Stimulated activated CD4-positive, alpha-beta T cell treated with anti-CD3 and anti-CD28 coated beads, TNF-alpha, amount 100 ng/mL, for 24 hours (primary cell): ENCODE measurements around the gene FGF21.
"Not testable (repeated sequence)": the region's sequence is repeated elsewhere in the genome, so short reads cannot be mapped to it uniquely, and the experiment has no call there.

Source experiments
- DNase-seq, 3 experiments: peaks; one replicate each; pipeline ENCODE4 v3.0.0-alpha.2; 2020; ENCODE audit warnings: low read depth in 3 of 3

Gene FGF21

GRCh38 chr19:48751845-48752495 is 3.4 kb upstream of the FGF21 start:
- no peak for DNase-seq

- peak in 1 of 3 experiments; percentile 22 for DNase-seq
These were observed 2.6 kb upstream of the FGF21 start, which contains the start of gene FUT1 for GRCh38 chr19:48752496-48753365. Gene FUT1, minus strand, starts transcription at chr19:48752641. Its CDS starts 1,360 bp downstream, at chr19:48751281.

GRCh38 chr19:48755787-48756186 is 463 bp downstream of the FGF21 start:
- no peak for DNase-seq

GRCh38 chr19:48756212-48756611 is 888 bp downstream of the FGF21 start:
- no peak for DNase-seq

GRCh38 chr19:48756686-48757085 is 1.4 kb downstream of the FGF21 start:
- no peak for DNase-seq

GRCh38 chr19:48757089-48757675 is 1.9 kb downstream of the FGF21 start:
- DNase-seq: no peak

- DNase-seq: no peak
These were observed 2.4 kb downstream of the FGF21 start for GRCh38 chr19:48757741-48758144.

- DNase-seq: no peak
These were observed 5.3 kb downstream of the FGF21 start for GRCh38 chr19:48760504-48761205.

GRCh38 chr19:48765816-48766215 is 10.5 kb downstream of the FGF21 start:
- DNase-seq: not testable (repeated sequence)

GRCh38 chr19:48768171-48768753 is 12.9 kb downstream of the FGF21 start:
- not testable (repeated sequence) for DNase-seq

GRCh38 chr19:48768994-48769713 is 13.8 kb downstream of the FGF21 start:
- no peak for DNase-seq

- no peak for DNase-seq
These were observed 14.9 kb downstream of the FGF21 start for GRCh38 chr19:48770266-48770665.

GRCh38 chr19:48770734-48771472 is 15.6 kb downstream of the FGF21 start:
- no peak for DNase-seq

GRCh38 chr19:48772503-48772953 is 17.2 kb downstream of the FGF21 start:
- DNase-seq: no peak

- no peak for DNase-seq
These were observed 21.8 kb downstream of the FGF21 start for GRCh38 chr19:48777139-48777538.

GRCh38 chr19:48777720-48778119 is 22.4 kb downstream of the FGF21 start:
- no peak for DNase-seq

- no peak for DNase-seq
These were observed 24.3 kb downstream of the FGF21 start for GRCh38 chr19:48779636-48780035.

- no peak for DNase-seq
These were observed 25.5 kb downstream of the FGF21 start for GRCh38 chr19:48780631-48781391.

- no peak for DNase-seq
These were observed 29.2 kb downstream of the FGF21 start for GRCh38 chr19:48784527-48784926.
